ENCODE measurements around the gene ITSN2. TPM values are rescaled to one million over a fixed set of nuclear protein-coding genes. Genes with fewer than 3 reads are reported as not detected.
"Not testable (repeated sequence)": the region's sequence is repeated elsewhere in the genome, so short reads cannot be mapped to it uniquely, and the experiment has no call there.

The ITSN2 gene
- total RNA-seq, 1 donor from 2014 or later, result 47.9 TPM

DNA sequence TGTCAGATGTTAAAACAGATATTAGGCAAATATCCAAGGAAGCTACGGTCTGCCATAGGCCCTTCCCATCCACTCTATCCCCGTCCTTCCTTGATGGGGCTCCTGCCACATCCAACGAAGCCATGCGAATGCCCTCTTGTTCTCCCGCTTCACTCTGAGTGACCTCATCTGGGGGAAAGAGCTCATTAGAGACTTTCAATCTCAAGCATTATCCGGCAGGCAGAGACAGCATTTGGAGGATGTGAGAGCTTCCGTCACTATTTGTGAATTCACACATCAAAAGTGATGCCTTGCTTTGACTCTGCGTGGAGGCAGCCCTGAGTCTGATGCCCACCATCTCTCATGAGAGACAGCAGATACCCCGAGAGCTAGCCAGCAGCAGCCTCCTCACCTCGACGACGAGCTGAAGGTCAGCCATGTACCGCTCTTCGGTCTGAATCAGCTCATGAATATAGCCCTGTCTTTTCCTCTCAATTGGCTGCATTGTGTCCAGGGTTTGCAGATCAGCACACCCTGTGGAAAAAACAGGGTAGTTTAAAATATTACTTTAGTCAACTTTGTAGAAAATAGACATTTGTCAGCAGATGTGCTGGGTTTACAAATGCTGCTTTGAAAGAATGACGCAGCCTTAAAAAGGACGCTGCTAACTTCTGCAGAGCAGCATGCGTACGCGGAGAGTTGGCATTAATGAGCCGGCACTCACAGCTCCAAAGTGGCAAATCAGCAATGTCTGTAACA, 139.6 kb downstream of the ITSN2 start:
- DNase-seq (ENCODE audit: low read depth, low spot score), result no peak

DNA sequence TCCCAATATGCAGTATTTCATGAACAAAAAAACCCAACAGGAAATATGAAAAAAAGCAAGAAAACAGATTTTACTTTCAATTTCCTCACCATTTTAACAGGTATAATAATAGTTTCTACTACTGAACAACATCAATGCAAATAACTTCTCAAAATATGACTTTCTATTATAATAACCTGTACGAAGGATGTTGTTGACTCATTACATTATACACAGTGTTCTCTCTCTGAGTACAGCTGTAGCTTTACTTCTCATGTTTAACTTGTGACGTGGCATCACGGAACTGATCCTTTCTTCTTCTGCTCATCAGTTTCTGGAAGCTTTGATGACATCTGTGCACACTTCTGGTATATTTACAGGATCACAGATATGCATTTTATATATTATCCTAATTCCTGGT, 145.5 kb downstream of the ITSN2 start:
- no peak for DNase-seq (ENCODE audit: low read depth, low spot score)

- no peak for DNase-seq (ENCODE audit: low read depth, low spot score)
Measured at GRCh38 chr2:24211408-24211807, 148.9 kb downstream of the ITSN2 start.

DNA sequence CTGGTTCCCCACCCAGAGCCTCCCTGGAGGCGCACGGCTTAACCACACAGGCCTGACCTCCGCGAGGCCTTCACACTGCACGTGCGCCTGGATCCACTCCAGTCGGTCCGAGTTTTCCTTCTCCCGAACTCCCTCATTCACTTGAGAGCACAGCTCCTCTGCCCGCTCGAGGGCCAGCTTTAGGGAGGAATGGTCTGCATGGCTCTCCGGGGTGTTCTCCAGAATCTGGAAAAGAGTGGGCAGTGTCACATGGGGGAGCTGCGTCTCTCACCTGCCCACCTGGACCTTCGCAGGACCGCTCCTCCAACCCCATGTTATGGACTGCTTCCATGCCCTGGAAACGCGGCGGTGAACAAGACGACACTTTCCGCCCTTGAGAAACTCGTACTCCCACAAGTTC, 149.6 kb downstream of the ITSN2 start:
- DNase-seq (ENCODE audit: low read depth, low spot score), result no peak

GRCh38 chr2:24210106-24210455, 150.3 kb downstream of the ITSN2 start:
- DNase-seq (ENCODE audit: low read depth, low spot score), result no peak

DNA sequence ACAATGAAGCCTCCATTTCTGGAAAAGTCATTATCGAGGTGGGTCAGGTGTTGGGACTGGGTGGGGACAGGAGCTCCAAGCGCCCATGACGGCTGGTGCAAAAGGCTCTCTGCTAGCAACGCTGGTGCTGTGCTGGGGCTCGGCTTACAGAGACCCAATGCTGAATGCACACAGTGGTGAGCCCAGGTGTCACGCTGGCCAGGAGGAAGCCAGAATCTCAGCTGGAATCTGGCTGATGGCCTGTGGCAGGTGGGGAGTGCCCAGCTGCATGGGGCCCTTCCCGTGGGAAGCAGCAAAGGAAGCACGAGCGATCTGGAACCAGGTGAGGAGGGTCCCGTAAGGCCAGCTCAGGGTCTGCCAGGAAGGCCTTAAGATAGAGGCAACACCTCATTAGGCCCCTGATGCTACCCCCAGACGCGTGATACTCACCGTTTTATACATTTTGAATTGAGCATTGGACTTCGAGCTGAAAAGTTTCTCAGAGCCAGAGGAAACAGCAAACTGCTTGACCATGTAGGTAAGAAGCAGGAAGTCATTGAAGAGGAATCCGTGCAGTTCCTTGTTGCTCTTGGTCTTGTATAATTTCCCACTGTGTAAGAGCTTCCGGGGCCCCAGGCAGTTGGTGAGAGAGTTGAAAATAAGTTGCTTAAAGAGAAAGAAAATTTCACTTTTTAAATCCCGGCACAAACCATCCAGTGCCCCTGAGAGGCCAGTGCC, 150.8 kb downstream of the ITSN2 start:
- DNase-seq (ENCODE audit: low read depth, low spot score), result no peak

DNA sequence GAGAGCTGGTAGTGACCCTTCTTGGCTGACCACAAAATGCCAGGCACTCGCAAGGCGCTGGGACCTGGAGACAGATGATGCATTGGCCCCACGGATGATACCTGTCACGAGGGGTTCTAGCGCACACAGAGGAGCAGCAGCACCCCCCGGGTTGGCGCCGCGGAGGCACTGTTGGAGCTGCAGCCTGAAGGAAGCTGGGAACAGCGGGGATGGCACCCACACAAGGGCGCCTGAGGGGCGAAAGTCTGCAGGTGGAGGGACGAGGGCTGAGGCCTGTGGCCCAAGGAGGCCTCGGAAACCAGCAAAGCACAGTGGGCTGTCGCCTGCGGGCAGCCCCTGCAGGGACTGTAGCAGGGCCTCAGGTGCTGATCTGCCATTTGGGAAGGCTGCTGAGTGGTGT, 151.8 kb downstream of the ITSN2 start:
- DNase-seq (ENCODE audit: low read depth, low spot score), result no peak

DNA sequence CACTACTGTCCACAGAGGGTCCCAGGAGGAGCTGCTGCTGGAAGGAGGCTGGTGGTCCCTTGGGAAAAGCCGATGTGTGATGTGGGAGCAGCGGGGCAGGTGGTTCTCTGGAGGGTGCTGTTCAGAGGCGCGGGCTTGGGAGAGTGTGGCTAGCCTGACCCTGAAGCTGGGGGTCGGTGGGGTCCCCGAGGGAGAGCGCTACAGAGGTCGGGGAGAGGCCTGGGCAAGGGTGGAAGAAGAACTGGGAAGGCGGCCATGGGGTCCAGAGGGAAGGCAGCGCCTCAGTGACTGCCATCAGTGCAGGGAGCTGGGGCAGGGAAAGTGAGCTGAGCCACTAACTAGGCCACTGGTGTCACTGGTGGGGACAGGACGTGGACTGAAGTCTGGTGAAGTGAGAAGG, 153.0 kb downstream of the ITSN2 start:
- no peak for DNase-seq (ENCODE audit: low read depth, low spot score)

DNA sequence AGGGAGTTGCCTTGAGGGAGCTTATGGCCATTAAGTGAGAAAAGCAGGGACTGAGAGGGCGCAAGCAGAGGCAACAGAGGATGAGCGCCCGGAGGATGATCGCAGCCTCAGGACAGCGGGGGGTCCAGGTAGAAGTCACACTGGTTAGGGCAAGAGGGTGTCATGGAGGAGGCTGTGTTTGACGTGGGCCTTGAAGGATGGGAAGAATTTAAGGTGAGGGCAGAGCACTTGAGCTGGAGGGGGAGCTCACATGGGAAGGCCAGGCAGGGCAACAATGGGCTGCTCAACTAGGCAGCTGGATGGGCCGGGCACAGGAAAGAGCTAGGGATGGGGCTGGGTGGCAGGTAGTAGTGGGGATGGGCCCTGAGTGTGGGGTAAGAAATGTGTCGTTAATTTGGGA, 153.6 kb downstream of the ITSN2 start:
- DNase-seq (ENCODE audit: low read depth, low spot score), result no peak

- DNase-seq (ENCODE audit: low read depth, low spot score), result no peak
Measured at GRCh38 chr2:24206242-24206641, 154.1 kb downstream of the ITSN2 start.

DNA sequence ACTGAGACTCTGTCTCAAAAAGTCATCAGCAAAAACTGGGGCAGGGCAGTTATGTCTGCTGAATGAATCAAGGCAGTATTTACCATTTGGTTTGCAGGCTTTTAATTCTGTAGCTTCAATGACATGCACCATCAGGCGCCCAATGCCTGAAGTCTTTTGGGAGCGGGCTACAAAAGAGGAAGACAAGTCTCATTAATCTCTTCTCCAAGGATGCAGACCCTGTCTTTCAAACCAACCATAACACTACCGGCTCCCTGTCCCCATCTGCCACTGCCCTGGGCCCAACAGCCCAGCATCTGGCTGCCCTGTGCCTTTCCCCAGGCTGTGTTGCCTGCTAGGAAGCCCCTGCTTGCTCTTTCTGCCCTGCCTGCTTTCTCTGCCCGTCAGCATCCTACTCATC, 155.2 kb downstream of the ITSN2 start:
- DNase-seq (ENCODE audit: low read depth, low spot score), result no peak

- DNase-seq (ENCODE audit: low read depth, low spot score), result no peak
Measured at GRCh38 chr2:24204505-24204904, 155.8 kb downstream of the ITSN2 start.

- no peak for DNase-seq (ENCODE audit: low read depth, low spot score)
Measured at GRCh38 chr2:24203787-24204150, 156.6 kb downstream of the ITSN2 start.

- no peak for DNase-seq (ENCODE audit: low read depth, low spot score)
Measured at GRCh38 chr2:24203029-24203786, 157.1 kb downstream of the ITSN2 start.

- no peak for DNase-seq (ENCODE audit: low read depth, low spot score)
Measured at GRCh38 chr2:24200799-24201198, 159.5 kb downstream of the ITSN2 start.

DNA sequence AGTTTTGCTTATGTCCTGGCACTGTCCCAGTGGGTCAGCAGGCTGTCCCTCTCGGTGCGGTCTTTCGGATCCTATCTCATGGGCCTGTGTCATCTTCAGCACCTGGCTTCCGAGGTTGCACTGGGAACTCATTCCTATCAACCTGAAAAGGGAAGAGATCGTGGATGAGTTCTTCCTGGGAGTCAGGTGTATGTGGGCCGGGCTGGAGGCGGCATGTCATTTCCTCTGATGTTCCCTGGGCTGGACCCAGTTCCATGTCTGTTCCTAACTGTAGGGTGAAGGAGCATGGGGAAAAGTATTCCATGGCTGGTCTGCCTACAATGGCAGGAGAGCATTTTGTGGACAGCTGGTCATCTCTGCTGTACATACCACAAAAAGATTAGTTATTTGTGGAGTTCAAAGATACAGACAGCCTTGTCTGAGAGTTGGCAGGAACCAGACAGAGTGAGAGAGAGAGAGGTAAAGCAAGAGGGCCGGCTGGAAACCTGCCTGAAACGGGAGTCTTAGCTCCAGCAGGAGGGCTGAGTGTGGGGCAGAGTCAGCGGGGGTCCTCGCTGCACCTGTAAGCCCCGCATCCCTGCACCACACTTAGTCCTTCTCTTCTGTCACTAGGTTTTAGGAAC, 160.3 kb downstream of the ITSN2 start:
- DNase-seq (ENCODE audit: low read depth, low spot score), result no peak

- DNase-seq (ENCODE audit: low read depth, low spot score), result not testable (repeated sequence)
Measured at GRCh38 chr2:24197213-24197612, 163.1 kb downstream of the ITSN2 start.

- DNase-seq (ENCODE audit: low read depth, low spot score), result no peak
Measured at GRCh38 chr2:24191848-24192247, 168.5 kb downstream of the ITSN2 start.

DNA sequence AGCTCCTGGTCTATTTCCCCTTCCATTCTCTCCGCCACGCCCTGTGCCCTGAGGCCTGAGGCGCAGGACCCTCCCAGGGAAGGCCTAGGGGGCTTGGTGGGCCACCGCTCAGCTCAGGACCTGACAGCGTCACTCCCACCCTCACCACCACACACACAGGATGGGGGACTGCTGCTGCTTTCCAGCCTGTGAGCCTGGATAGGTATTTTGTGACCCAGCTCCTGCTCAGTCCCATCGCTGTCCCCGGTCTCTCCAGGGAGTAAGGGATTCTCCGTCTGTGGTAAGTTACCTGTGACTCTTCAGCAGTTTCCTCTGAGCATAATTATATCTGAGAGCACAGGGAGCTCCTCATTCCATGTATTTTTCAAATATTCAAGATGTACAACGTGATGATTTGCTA, 169.2 kb downstream of the ITSN2 start:
- DNase-seq (ENCODE audit: low read depth, low spot score), result no peak

DNA sequence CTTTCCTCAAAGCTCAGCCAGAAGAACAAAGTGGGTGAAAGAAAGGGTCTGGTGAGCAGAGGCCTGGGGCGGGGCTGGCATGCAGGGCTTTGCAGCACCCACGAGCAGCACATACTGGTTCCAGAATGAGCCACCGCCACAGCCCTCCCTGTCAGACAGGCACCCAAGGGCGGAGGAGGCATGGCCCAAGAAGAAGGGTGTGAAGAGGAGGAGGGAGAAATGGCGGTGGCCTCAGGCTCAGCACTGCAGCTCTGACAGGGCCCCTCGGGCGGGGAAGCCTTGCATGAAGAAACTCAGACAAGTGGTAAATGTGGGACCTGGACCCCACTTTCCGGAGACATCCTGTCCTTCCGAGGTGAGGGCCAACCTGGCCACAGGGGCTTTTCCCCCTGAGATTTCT, 169.8 kb downstream of the ITSN2 start:
- DNase-seq (ENCODE audit: low read depth, low spot score), result no peak

DNA sequence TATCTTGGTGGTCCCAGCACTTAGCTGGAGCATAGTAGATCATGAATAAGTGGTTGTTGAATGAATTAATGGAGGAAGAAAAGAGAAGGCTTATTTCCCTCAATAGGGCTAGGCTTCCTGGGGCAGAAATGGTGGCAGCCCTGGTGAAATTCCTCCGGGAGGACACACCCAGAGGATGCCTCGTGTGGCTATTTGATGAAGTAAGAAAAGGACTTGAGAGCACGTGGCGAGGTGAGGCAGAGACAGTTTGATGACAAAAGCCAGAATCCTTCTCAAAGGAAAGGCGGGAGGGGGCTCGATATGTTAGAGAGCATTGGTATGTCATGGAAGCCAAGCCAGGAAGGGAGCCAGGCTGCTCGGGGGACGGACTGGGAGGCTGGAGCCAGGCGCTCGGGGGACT, 170.8 kb downstream of the ITSN2 start:
- DNase-seq (ENCODE audit: low read depth, low spot score), result no peak

All from pulmonary artery endothelial cell (primary cell).